ENCODE results near the gene ENTPD1.

ENTPD1 gene

DNA sequence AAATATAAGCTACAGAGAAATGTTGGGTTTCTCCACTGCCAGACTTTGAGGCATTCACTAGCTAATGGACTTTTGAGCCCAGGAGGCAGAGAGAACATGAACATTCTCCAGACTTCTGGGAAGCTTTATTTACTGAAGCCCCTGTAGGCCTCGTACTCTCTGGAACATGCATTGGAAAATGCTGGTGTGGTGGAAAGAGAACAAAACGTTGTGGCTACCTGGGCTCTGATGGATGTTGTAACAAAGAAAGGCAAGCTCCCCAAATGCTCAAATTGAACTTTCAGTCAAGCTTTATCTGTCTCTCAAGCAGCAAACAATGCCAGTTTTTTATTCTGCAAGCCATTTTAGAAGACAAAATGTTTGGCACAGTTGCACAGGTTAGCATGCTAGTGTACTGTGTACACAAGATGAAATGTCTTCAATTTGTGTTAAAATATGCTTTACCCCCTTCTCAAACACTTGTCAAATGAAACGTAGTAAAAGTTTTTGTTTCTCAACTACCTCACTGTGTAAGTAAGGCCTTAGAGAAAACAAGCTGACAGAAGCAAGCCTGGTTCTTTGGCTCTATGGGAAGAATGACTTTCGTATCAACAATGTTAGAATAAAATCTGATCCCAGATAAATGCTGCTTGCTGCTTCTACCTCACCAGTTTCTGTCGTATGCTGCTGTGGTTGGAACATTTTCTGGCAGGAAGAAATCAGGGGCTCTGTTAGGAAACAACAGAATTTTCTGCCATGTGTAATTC, 80.8 kb downstream of the ENTPD1 start:
- H3K4me3 ChIP-seq (ENCODE audit: control insufficient read depth, low read depth, low read length) = no peak overlapping the region
- no peak for DNase-seq (ENCODE audit: low read depth)
- TF ChIP-seq, protein P1, sequence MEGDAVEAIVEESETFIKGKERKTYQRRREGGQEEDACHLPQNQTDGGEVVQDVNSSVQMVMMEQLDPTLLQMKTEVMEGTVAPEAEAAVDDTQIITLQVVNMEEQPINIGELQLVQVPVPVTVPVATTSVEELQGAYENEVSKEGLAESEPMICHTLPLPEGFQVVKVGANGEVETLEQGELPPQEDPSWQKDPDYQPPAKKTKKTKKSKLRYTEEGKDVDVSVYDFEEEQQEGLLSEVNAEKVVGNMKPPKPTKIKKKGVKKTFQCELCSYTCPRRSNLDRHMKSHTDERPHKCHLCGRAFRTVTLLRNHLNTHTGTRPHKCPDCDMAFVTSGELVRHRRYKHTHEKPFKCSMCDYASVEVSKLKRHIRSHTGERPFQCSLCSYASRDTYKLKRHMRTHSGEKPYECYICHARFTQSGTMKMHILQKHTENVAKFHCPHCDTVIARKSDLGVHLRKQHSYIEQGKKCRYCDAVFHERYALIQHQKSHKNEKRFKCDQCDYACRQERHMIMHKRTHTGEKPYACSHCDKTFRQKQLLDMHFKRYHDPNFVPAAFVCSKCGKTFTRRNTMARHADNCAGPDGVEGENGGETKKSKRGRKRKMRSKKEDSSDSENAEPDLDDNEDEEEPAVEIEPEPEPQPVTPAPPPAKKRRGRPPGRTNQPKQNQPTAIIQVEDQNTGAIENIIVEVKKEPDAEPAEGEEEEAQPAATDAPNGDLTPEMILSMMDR (IDR thresholded peaks at IDR 0.05; ENCODE audit: control insufficient read depth, insufficient read depth, low read depth, low read length, missing control alignments) = no peak

DNA sequence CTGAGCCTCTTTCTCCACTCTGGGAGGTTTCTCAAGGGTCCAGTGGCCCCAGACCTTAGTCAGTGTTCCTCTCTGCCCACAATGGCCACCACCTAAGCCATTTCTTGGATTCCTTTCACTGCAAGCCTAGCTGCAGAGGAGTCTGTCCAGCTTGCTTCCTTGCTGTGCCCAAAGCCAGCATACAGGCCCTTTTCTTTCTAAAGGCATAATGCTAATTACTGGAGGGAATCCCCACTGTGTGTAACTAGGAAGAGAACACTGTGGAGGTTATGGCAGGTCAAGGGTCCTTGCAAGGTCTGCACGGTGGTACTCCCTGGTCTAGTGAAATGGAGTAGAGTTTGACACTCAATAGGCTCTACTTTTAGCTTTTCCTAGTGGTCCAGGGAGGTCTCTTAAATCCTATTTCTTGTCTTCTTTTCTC, 81.4 kb downstream of the ENTPD1 start:
- no peak for DNase-seq (ENCODE audit: low read depth)
- TF ChIP-seq, protein P1 (IDR thresholded peaks at IDR 0.05; ENCODE audit: control insufficient read depth, insufficient read depth, low read depth, low read length, missing control alignments) = no peak
- no peak overlapping the region for H3K4me3 ChIP-seq (ENCODE audit: control insufficient read depth, low read depth, low read length)

DNA sequence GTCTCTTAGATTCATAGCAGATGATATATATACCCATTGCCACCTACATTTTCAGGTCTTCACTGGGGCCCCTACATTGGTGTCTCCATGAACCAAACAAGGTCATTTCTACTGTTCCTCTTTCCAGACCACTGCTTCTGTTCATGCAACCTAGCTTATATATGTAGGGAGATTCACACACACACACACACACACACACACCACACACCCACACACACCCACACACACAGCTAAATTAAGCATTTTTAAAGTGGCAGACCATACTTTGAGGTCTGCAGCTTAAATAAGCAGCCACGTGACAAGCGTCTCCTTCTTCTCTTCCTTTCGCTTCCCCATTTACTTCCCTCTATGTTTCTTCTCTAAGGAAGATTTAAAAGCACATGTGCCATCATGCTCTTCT, 81.8 kb downstream of the ENTPD1 start:
- TF ChIP-seq, protein P1 (IDR thresholded peaks at IDR 0.05; ENCODE audit: control insufficient read depth, insufficient read depth, low read depth, low read length, missing control alignments) = no peak
- H3K4me3 ChIP-seq (ENCODE audit: control insufficient read depth, low read depth, low read length) = no peak overlapping the region
- DNase-seq (ENCODE audit: low read depth) = no peak

DNA sequence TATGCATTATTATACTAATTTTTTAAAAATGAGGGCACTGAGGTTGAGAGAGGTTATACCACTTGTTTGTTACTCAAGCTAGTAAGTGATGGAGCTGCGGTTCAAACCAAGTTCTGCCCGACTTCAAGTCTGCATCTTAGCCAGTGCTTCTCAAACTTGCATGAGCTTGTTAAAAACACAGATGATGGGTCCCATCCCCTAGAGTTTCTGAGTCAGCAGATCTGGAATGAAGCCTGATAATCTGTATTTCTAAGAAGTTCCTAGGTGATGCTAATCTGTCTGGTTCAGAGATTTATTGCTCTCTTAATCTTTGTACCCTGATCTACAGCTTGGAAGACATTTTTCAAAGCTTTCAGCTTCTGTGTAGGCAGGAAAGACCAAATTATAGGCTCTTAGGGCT, 84.2 kb downstream of the ENTPD1 start:
- DNase-seq (ENCODE audit: low read depth) = no peak
- TF ChIP-seq, protein P1 (IDR thresholded peaks at IDR 0.05; ENCODE audit: control insufficient read depth, insufficient read depth, low read depth, low read length, missing control alignments) = no peak
- H3K4me3 ChIP-seq (ENCODE audit: control insufficient read depth, low read depth, low read length) = no peak overlapping the region

DNA sequence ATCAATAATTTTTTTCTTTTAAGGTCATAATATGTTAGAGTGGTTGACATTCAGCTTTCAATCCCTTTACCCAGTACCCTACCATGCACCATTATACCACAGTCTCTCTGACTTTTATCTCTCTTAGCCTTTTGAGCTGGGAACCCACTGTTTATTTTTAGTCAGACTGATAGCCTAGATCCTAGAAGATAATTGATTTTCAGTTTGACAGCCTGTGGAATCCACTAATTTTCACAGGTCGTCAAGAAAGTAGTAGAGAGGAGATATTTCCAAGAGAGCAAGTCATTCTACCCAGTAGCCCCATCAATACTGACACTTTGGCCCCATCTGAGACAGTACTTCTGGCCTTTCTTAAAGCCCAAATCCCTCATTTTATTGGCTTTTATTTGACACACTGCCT, 84.7 kb downstream of the ENTPD1 start:
- no peak overlapping the region for H3K4me3 ChIP-seq (ENCODE audit: control insufficient read depth, low read depth, low read length)
- DNase-seq (ENCODE audit: low read depth) = no peak
- TF ChIP-seq, protein P1 (IDR thresholded peaks at IDR 0.05; ENCODE audit: control insufficient read depth, insufficient read depth, low read depth, low read length, missing control alignments) = no peak

DNA sequence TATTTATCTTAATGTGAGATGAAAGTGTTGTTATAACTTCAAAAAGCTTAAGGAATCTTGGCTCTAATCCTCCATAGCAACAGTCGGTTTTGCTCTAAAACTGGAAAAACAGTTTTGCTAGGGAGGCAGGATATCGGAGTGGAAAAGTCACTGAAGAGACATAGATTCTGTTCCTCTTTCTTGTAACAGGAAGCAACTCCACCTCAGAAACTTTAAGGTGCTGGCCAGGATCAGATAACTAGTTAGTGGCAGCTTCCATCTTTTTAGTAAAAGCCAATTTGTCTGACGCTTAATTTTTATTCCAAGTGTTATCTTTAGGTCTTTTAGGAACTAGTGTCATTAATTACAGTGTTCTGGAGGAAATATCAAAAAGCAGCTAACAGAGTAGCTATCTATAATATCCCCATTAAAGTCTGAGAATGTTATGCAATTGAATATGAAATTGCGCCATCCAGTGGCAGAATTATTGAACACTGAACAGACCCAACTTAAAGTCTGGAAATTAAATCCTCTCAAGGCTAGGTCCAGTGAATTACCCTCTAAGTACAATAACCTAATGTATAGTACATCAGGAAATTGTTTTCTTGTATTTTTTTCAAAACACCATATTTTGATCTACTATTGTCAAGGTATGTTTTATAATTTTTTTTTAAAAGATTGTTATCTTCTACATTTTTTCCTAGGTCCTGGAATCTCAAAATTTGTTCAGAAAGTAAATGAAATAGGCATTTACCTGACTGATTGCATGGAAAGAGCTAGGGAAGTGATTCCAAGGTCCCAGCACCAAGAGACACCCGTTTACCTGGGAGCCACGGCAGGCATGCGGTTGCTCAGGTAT, 85.9 kb downstream of the ENTPD1 start:
- TF ChIP-seq, protein P1 (IDR thresholded peaks at IDR 0.05; ENCODE audit: control insufficient read depth, insufficient read depth, low read depth, low read length, missing control alignments) = peak; percentile 41
- DNase-seq (ENCODE audit: low read depth) = peak; percentile 13
- H3K4me3 ChIP-seq (ENCODE audit: control insufficient read depth, low read depth, low read length) = no peak overlapping the region

Measured in AG09309 (cell line).